Cardiac septum (tissue), 1 donor: Measurements from ENCODE around the gene CAMK1G. TPM values are rescaled to one million over a fixed set of nuclear protein-coding genes. Genes with fewer than 3 reads are reported as not detected.

ENCODE experiments used
- DNase-seq: peaks from one replicate; pipeline ENCODE4 v3.0.0-alpha.2; 2020; ENCODE audit warnings: low spot score
- intact Hi-C: fragments of 100-400 bp; cut with DNase I; formaldehyde crosslinking; loops from one replicate; pipeline ENCODE4 v1.14.0; 2022
- total RNA-seq: library from RNA; stranded (reverse); fragmentation: NEBNext Ultra II Directional; extraction: Animal tissue kit (Norgen Biotek cat#: 25700); gene quantifications from one replicate; pipeline ENCODE4 v1.2.1, GENCODE V29; 2021
- donor health status: DM: no; HTN: no; CAD: no.

The CAMK1G gene
- total RNA-seq, 1 donor from 2014 or later, result not detected

- intact Hi-C loops, result no loop called here
- DNase-seq, result no peak
Observed at GRCh38 chr1:209560952-209561351, 22.6 kb upstream of the CAMK1G start.

DNA sequence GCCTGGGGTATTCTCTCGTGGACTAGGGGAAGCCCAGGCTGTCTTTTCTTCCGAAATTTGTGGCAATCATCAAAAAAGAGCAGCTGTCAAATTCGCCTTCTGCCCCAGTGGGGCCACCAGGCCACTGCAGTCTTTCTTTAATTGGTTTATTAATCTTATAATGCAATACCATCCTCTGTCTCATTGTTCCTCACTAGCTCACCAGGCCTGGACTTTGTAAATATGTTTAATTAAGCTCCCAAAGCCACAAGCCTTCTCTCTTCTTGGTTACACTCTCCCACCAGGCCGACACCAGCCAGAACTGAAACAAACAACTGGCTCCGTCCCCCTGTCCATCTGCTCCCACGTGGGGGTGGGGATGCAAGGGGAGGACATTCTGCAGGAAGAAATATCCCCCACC, 22.0 kb upstream of the CAMK1G start:
- intact Hi-C loops, result no loop called here
- DNase-seq, result no peak

DNA sequence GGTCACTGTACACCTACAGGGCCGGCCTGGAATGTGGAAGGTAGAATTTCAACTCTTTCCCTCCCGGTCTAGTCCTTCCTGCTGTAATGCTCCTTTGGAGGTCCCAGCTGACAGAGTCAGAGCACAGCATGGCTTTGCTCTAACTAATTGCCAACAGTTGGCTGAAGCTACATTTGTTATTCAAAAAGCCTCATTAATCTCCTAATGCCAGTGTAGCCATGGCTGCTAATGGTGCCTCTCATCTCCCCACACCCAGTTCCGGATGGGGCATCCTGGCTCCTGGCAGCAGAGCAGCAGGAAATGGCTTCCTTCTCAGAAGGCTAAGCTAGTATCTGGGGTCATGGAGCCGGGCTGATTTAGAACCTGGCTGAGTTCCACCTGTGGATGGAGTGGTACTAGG, 18.7 kb upstream of the CAMK1G start:
- DNase-seq, result no peak
- intact Hi-C loops, result no loop called here

- intact Hi-C loops, result no loop called here
- DNase-seq, result peak; percentile 79
Observed at GRCh38 chr1:209565759-209566678, 17.5 kb upstream of the CAMK1G start.

DNA sequence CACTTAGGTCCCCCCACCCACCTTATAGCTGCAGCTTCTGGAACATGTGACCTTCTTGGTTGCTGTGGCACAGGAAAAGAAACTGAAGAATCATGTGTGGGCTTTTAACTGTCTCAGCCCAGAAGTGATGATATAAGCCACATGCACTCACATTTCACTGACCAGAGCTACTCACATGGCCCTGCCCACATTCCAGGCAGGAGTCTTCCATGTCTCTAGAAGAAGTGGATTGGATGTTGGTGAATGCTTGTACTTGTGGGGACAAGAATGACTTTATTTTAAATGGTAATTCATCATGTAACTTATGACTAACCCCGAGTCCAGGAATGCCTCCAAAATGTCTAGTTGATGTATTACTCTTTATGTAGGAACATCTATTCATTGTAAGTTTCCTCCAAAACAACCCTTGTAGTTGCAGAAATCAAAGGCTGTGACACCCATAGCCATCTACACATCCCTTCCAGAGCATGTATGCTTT, 15.8 kb upstream of the CAMK1G start:
- intact Hi-C loops, result no loop called here
- no peak for DNase-seq

GRCh38 chr1:209569455-209570207, 13.9 kb upstream of the CAMK1G start:
- intact Hi-C loops, result loop anchor here (10.0 kb wide), 2 partner anchors 255 to 415 kb away; partner anchors contain the start of gene UTP25

GRCh38 chr1:209570743-209571142, 12.8 kb upstream of the CAMK1G start:
- DNase-seq, result no peak
- intact Hi-C loops, result loop anchor here (10.0 kb wide), 2 partner anchors 254 to 414 kb away; partner anchors contain the start of gene UTP25

More at GRCh38 chr1:209569455-209570207, 13.9 kb upstream of the CAMK1G start:
- no peak for DNase-seq

DNA sequence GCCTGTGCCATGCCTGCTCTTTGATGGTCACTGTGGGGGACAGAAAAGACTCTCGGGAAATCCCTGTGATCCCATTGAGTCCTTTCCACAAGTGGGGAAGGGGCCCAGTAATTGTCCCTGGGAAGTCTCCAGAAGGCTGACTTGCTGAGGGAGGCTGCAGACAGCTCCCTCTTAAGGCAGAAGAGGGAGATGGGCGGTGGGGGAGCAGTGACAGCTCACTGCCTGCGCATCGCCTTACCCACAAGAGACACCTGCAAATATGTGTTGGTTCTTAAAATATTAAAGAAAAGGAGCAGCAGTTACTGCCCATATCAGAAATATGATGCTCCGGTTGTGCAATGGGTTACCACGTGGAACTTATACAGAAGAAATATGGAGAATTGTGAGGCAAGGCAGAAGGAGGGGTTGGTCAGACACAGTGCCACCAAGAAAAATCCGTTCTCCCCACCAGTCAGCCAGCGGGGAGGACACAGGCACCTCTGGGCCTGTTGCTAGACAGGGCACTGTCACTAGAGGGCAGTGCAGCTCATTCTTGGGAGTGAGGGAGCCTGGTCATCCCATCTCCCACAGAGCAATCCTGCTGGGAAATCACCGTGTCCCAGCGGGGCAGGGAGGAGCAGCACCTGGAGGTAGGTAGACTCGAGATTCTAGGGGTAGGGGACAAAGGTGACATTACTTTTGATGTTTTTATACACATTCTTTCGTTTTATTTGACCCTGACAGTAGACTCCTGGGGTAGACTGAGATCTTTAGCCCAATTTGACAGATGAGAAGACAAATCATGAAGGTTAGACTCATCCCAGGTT, 6.9 kb upstream of the CAMK1G start:
- intact Hi-C loops, result loop anchor here (2.0 to 10.0 kb wide), 4 partner anchors 116 to 408 kb away; partner anchors contain the start of gene UTP25
- peak; percentile 91 for DNase-seq

DNA sequence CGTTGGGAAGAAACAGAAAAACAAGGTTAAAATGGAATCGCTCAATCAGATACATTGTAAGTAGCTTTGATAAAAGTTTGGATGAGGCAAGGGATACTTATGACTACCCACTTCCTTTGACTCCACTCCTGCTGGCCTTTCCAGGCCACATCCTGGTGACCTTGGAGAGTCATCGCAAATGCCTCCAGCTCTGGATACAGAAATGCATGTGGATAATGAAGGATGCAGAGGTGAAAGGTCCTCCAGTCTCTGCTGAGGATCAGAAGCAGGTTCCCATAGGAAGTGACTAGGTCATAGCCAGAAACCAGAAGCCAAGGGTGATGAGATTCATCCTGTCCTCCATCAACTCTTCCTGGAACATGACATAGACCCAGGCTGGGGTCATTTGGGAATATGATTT, 6.2 kb upstream of the CAMK1G start:
- DNase-seq, result no peak
- intact Hi-C loops, result loop anchor here (2.0 to 10.0 kb wide), 4 partner anchors 115 to 407 kb away; partner anchors contain the start of gene UTP25

GRCh38 chr1:209580577-209580976, 2.9 kb upstream of the CAMK1G start:
- intact Hi-C loops, result no loop called here

GRCh38 chr1:209584231-209584672, 738 bp downstream of the CAMK1G start:
- no peak for DNase-seq
- intact Hi-C loops, result no loop called here

More at GRCh38 chr1:209580577-209580976, 2.9 kb upstream of the CAMK1G start:
- no peak for DNase-seq

- no peak for DNase-seq
- intact Hi-C loops, result no loop called here
Observed at GRCh38 chr1:209585197-209585596, 1.7 kb downstream of the CAMK1G start.

GRCh38 chr1:209585672-209586071, 2.2 kb downstream of the CAMK1G start:
- intact Hi-C loops, result no loop called here
- peak; percentile 82 for DNase-seq

- no peak for DNase-seq
- intact Hi-C loops, result no loop called here
Observed at GRCh38 chr1:209586221-209586740, 2.8 kb downstream of the CAMK1G start.

DNA sequence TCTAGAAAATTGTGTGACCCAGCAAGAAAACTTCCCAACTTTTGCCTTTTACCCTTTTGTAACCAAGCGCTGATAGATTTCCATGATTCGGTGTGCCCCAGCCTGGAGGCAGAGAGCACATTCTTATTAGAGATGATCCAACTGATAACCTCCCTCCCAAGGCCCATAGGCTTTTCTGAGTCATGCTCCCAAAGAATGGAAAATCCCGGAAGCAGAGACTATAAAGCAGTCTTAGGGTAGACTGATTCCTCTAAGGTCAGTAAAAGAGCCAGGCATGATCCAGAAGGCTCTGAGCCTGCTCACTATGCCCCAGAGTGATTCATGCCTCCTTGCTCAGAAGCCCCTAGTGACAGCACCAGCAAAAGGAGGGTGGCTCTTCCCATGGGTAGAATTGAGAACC, 4.3 kb downstream of the CAMK1G start:
- DNase-seq, result no peak
- intact Hi-C loops, result no loop called here

DNA sequence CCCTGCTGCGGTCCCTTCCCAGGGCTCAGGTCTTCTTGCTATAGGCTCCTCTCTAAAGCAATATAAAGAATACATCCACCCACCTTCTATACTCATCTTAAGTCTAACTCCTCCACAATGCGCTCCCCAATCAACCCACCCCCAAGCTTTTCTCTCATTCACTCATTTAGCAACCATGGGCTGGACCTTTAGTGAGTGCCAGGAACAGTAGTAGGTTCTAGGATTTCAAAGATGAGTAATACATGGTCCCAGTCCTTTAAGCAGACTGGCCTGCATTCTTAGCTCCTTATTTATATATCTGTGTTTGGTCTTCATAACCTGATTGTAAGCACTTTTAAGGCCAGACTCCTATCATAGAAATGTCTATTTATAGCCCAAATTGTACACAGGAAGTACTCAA, 5.9 kb downstream of the CAMK1G start:
- intact Hi-C loops, result no loop called here
- no peak for DNase-seq

- no peak for DNase-seq
- intact Hi-C loops, result no loop called here
Observed at GRCh38 chr1:209589863-209590262, 6.3 kb downstream of the CAMK1G start.

DNA sequence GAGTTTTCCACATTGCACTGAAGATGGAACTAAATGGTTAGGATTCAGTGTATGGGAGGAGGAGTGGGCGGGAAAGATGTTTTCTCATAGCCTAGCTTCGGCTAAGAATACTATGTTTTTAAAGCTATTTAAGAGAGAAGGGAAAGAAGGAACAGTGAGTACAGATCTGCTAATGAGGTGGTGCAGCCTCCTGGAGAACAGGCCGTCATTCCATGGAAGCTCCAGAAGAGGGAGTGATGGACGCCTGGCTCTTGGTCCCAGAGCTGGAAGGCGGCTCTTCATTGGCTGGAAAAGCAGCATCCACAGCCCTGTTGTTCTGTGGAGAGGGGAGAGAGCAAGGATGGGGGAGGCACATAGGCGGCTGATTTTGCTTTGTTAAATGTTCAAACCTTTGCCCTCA, 6.9 kb downstream of the CAMK1G start:
- intact Hi-C loops, result no loop called here
- DNase-seq, result no peak

- DNase-seq, result no peak
- intact Hi-C loops, result no loop called here
Observed at GRCh38 chr1:209593747-209594146, 10.2 kb downstream of the CAMK1G start.
